ENCODE data around the gene CHD6.
A peak's percentile ranks its signal among the peaks of the same experiment; 100 is the strongest.

CHD6 gene

GRCh38 chr20:41509316-41510200 lies 108.6 kb downstream of the CHD6 start:
- DNase-seq (ENCODE audit: low spot score) = no peak

- no peak for DNase-seq (ENCODE audit: low spot score)
Observed at GRCh38 chr20:41508335-41508734, 109.8 kb downstream of the CHD6 start.

- DNase-seq (ENCODE audit: low spot score) = no peak
Observed at GRCh38 chr20:41507851-41508250, 110.3 kb downstream of the CHD6 start.

- no peak for DNase-seq (ENCODE audit: low spot score)
Observed at GRCh38 chr20:41507436-41507835, 110.7 kb downstream of the CHD6 start.

- no peak for DNase-seq (ENCODE audit: low spot score)
Observed at GRCh38 chr20:41506192-41506915, 111.8 kb downstream of the CHD6 start.

- DNase-seq (ENCODE audit: low spot score) = no peak
Observed at GRCh38 chr20:41505184-41505583, 113.0 kb downstream of the CHD6 start.

- DNase-seq (ENCODE audit: low spot score) = no peak
Observed at GRCh38 chr20:41501376-41501775, 116.8 kb downstream of the CHD6 start.

- DNase-seq (ENCODE audit: low spot score) = no peak
Observed at GRCh38 chr20:41499961-41500725, 118.0 kb downstream of the CHD6 start.

GRCh38 chr20:41499064-41499463 lies 119.1 kb downstream of the CHD6 start:
- DNase-seq (ENCODE audit: low spot score) = no peak

- no peak for DNase-seq (ENCODE audit: low spot score)
Observed at GRCh38 chr20:41497186-41497895, 120.8 kb downstream of the CHD6 start.

- no peak for DNase-seq (ENCODE audit: low spot score)
Observed at GRCh38 chr20:41494451-41494850, 123.7 kb downstream of the CHD6 start.

GRCh38 chr20:41483553-41483930 lies 134.6 kb downstream of the CHD6 start:
- no peak for DNase-seq (ENCODE audit: low spot score)

- no peak for DNase-seq (ENCODE audit: low spot score)
Observed at GRCh38 chr20:41482647-41483552, 135.3 kb downstream of the CHD6 start.

GRCh38 chr20:41480054-41480770 lies 138.0 kb downstream of the CHD6 start:
- DNase-seq (ENCODE audit: low spot score) = peak; percentile 38

- no peak for DNase-seq (ENCODE audit: low spot score)
Observed at GRCh38 chr20:41479113-41479512, 139.1 kb downstream of the CHD6 start.

- DNase-seq (ENCODE audit: low spot score) = no peak
Observed at GRCh38 chr20:41478026-41478425, 140.2 kb downstream of the CHD6 start.

- no peak for DNase-seq (ENCODE audit: low spot score)
Observed at GRCh38 chr20:41476446-41476845, 141.7 kb downstream of the CHD6 start.

GRCh38 chr20:41476013-41476441 lies 142.2 kb downstream of the CHD6 start:
- DNase-seq (ENCODE audit: low spot score) = peak; percentile 37

- no peak for DNase-seq (ENCODE audit: low spot score)
Observed at GRCh38 chr20:41475503-41475902, 142.7 kb downstream of the CHD6 start.

All from pons (tissue), 1 donor.